Thymus (tissue), 11 donors: ENCODE measurements around the gene SPAG7. TPM values are rescaled to one million over a fixed set of nuclear protein-coding genes. Genes with fewer than 3 reads are reported as not detected.
"Not testable (repeated sequence)": the region's sequence is repeated elsewhere in the genome, so short reads cannot be mapped to it uniquely, and the experiment has no call there.

ENCODE experiments used
- DNase-seq, 9 donors: peaks; one replicate each; pipeline ENCODE4 v3.0.0-alpha.2; 2013; ENCODE audit warnings: low spot score in 9 of 9, low read depth in 6 of 9, missing footprints in 1 of 9
- H3K27ac ChIP-seq, 2 donors: one replicate each; pipeline ENCODE4 v1.5.1; 2013; ENCODE audit warnings: control low read depth in 1 of 2, low read depth in 1 of 2, low read length in 1 of 2, mild to moderate bottlenecking in 1 of 2, moderate library complexity in 1 of 2
- H3K27me3 ChIP-seq, 2 donors: one replicate each; pipeline ENCODE4 v1.5.1; 2013; ENCODE audit warnings: low read length in 1 of 2; ENCODE audit not compliant: control insufficient read depth in 2 of 2, insufficient read depth in 1 of 2
- H3K36me3 ChIP-seq, 2 donors: one replicate each; pipeline ENCODE4 v1.5.1; 2013; ENCODE audit warnings: low read length in 1 of 2, mild to moderate bottlenecking in 1 of 2, moderate library complexity in 1 of 2; ENCODE audit not compliant: control insufficient read depth in 2 of 2, insufficient read depth in 2 of 2
- H3K4me1 ChIP-seq, 2 donors: one replicate each; pipeline ENCODE4 v1.5.1; 2013; ENCODE audit warnings: low read length in 2 of 2; ENCODE audit not compliant: control insufficient read depth in 2 of 2, insufficient read depth in 2 of 2
- H3K4me3 ChIP-seq, 2 donors: one replicate each; pipeline ENCODE4 v1.5.1; 2013; ENCODE audit warnings: low read length in 2 of 2, control low read depth in 1 of 2, mild to moderate bottlenecking in 1 of 2
- H3K9me3 ChIP-seq, 2 donors: one replicate each; pipeline ENCODE4 v1.5.1; 2013; ENCODE audit warnings: low read length in 1 of 2, mild to moderate bottlenecking in 1 of 2; ENCODE audit not compliant: control insufficient read depth in 2 of 2, insufficient read depth in 1 of 2
- WGBS: extraction: QIAGEN DNeasy Blood & Tissue Kit; methylation state at CpG from one replicate; pipeline ENCODE4 v1.1.7; 2013; 5-methylcytosine and 5-hydroxymethylcytosine counted together
- polyA plus RNA-seq: library from polyadenylated mRNA; stranded (reverse); fragments of 200-250 nt; gene quantifications from one replicate; pipeline ENCODE4 v1.2.3, GENCODE V29; 2013
- total RNA-seq: library from RNA; stranded (reverse); fragments of 120-200 nt; gene quantifications from one replicate; pipeline ENCODE4 v1.2.4, GENCODE V29; 2013
- donor health status: healthy.

The SPAG7 gene
- total and polyA plus RNA-seq, 2 donors: 60.9 to 98.8 TPM

- Histone ChIP-seq H3K4me1 (no peaks in the 10 kb centered on the region), H3K27me3 (no peaks in the 10 kb centered on the region), H3K36me3 (no peaks in the 10 kb centered on the region), H3K27ac (no peak overlapping the region), H3K4me3 (no peak overlapping the region), H3K9me3 (no peaks in the 10 kb centered on the region)
- WGBS: 96% methylated on average over 10 of the region's 10 CpGs
- DNase-seq: no peak
Observed at GRCh38 chr17:4920351-4921048, 47.1 kb downstream of the SPAG7 start.

GRCh38 chr17:4919511-4920047 lies 48.0 kb downstream of the SPAG7 start:
- no peaks in the 10 kb centered on the region for H3K4me1 ChIP-seq
- no peak overlapping the region for H3K27ac ChIP-seq
- no peak overlapping the region for H3K4me3 ChIP-seq
- 94% methylated on average over 8 of the region's 8 CpGs for WGBS
- H3K36me3 ChIP-seq: no peaks in the 10 kb centered on the region
- H3K9me3 ChIP-seq: no peaks in the 10 kb centered on the region
- no peaks in the 10 kb centered on the region for H3K27me3 ChIP-seq
- no peak for DNase-seq

GRCh38 chr17:4914551-4914950 lies 53.1 kb downstream of the SPAG7 start:
- H3K4me3 ChIP-seq, H3K27me3 ChIP-seq, H3K4me1 ChIP-seq, DNase-seq, H3K27ac ChIP-seq, H3K9me3 ChIP-seq, H3K36me3 ChIP-seq: not testable (repeated sequence)
- WGBS: 95% methylated on average over 4 of the region's 4 CpGs

DNA sequence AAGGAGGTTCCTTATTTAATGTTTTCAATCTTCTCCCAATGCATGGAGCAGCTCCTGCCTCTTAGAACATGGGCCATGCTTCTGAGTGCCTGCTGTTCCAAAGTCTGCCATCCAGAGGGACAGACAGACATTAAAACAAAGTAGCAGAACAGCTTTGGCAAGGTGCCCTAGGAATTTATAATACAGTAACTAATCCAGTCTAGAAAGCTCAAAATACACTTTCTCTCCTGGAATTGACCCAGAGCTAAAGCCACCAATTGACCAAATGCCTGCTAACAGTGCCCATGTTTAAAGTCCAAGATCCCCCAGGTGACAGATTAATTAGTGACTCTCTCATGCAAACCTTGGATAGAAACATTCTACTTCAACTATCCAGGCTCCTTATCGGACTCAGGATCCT lies 53.6 kb downstream of the SPAG7 start:
- Histone ChIP-seq H3K36me3 (no peaks in the 10 kb centered on the region), H3K9me3 (no peaks in the 10 kb centered on the region), H3K4me3 (no peak overlapping the region), H3K4me1 (peaks cover 0 to 8% of the 10 kb centered on the region in 2 donors), H3K27me3 (no peaks in the 10 kb centered on the region), H3K27ac (no peak overlapping the region)
- DNase-seq: no peak
- WGBS: 97% methylated on average over 1 of the region's 1 CpG

Other genes with a start within 250 kb of the SPAG7 start
- gene MED11, start 236.4 kb downstream of the SPAG7 start, total RNA-seq: 28.1 TPM
- gene MED11, start 236.4 kb downstream of the SPAG7 start, polyA plus RNA-seq: 40.3 TPM
- gene ZMYND15, start 228.0 kb downstream of the SPAG7 start, total RNA-seq: 0.52 TPM
- 3.8 TPM for gene ZMYND15, start 228.0 kb downstream of the SPAG7 start, polyA plus RNA-seq
- 3.3 TPM for gene CXCL16, start 227.9 kb downstream of the SPAG7 start, total RNA-seq
- 32.9 TPM for gene CXCL16, start 227.9 kb downstream of the SPAG7 start, polyA plus RNA-seq
- not detected for gene TM4SF5, start 195.9 kb downstream of the SPAG7 start, total RNA-seq
- gene TM4SF5, start 195.9 kb downstream of the SPAG7 start, polyA plus RNA-seq: 0.14 TPM
- 2.7 TPM for gene VMO1, start 181.5 kb downstream of the SPAG7 start, total RNA-seq
- gene VMO1, start 181.5 kb downstream of the SPAG7 start, polyA plus RNA-seq: 30.6 TPM
- 0.14 TPM for gene GLTPD2, start 178.9 kb downstream of the SPAG7 start, total RNA-seq
- gene GLTPD2, start 178.9 kb downstream of the SPAG7 start, polyA plus RNA-seq: 0.16 TPM
- gene PSMB6, start 171.7 kb downstream of the SPAG7 start, total RNA-seq: 183 TPM
- gene PSMB6, start 171.7 kb downstream of the SPAG7 start, polyA plus RNA-seq: 122 TPM
- gene PLD2, start 160.7 kb downstream of the SPAG7 start, total RNA-seq: 14.5 TPM
- gene PLD2, start 160.7 kb downstream of the SPAG7 start, polyA plus RNA-seq: 30.7 TPM
- 10.2 TPM for gene MINK1, start 134.5 kb downstream of the SPAG7 start, total RNA-seq
- 83.8 TPM for gene MINK1, start 134.5 kb downstream of the SPAG7 start, polyA plus RNA-seq
- gene C17orf107, start 68.3 kb downstream of the SPAG7 start, total RNA-seq: 0.57 TPM
- 1.2 TPM for gene C17orf107, start 68.3 kb downstream of the SPAG7 start, polyA plus RNA-seq
- 0.24 TPM for gene CHRNE, start 64.7 kb downstream of the SPAG7 start, total RNA-seq
- gene CHRNE, start 64.7 kb downstream of the SPAG7 start, polyA plus RNA-seq: 1.9 TPM
- gene GP1BA, start 35.5 kb downstream of the SPAG7 start, total RNA-seq: 0.14 TPM
- gene GP1BA, start 35.5 kb downstream of the SPAG7 start, polyA plus RNA-seq: 0.09 TPM
- 46.7 TPM for gene SLC25A11, start 27.8 kb downstream of the SPAG7 start, total RNA-seq
- gene SLC25A11, start 27.8 kb downstream of the SPAG7 start, polyA plus RNA-seq: 30.9 TPM
- 73.0 TPM for gene RNF167, start 27.5 kb downstream of the SPAG7 start, total RNA-seq
- gene RNF167, start 27.5 kb downstream of the SPAG7 start, polyA plus RNA-seq: 189 TPM
- gene PFN1, start 19.3 kb downstream of the SPAG7 start, total RNA-seq: 635 TPM
- gene PFN1, start 19.3 kb downstream of the SPAG7 start, polyA plus RNA-seq: 727 TPM
- gene ENO3, start 16.7 kb downstream of the SPAG7 start, total RNA-seq: 12.4 TPM
- gene ENO3, start 16.7 kb downstream of the SPAG7 start, polyA plus RNA-seq: 25.7 TPM
- 2.8 TPM for gene CAMTA2, start 19.9 kb upstream of the SPAG7 start, total RNA-seq
- gene CAMTA2, start 19.9 kb upstream of the SPAG7 start, polyA plus RNA-seq: 51.5 TPM
- gene INCA1, start 29.7 kb upstream of the SPAG7 start, total RNA-seq: 0.24 TPM
- 1.5 TPM for gene INCA1, start 29.7 kb upstream of the SPAG7 start, polyA plus RNA-seq
- gene KIF1C, start 30.1 kb upstream of the SPAG7 start, total RNA-seq: 10.8 TPM
- gene KIF1C, start 30.1 kb upstream of the SPAG7 start, polyA plus RNA-seq: 15.4 TPM
- gene SLC52A1, start 67.6 kb upstream of the SPAG7 start, total RNA-seq: 0.80 TPM
- gene SLC52A1, start 67.6 kb upstream of the SPAG7 start, polyA plus RNA-seq: 0.96 TPM
- gene ZFP3, start 110.7 kb upstream of the SPAG7 start, total RNA-seq: 3.3 TPM
- 4.6 TPM for gene ZFP3, start 110.7 kb upstream of the SPAG7 start, polyA plus RNA-seq
- 9.5 TPM for gene ZNF232, start 144.1 kb upstream of the SPAG7 start, total RNA-seq
- 9.9 TPM for gene ZNF232, start 144.1 kb upstream of the SPAG7 start, polyA plus RNA-seq
- gene USP6, start 148.2 kb upstream of the SPAG7 start, total RNA-seq: 0.14 TPM
- 0.30 TPM for gene USP6, start 148.2 kb upstream of the SPAG7 start, polyA plus RNA-seq
- gene ZNF594, start 224.1 kb upstream of the SPAG7 start, total RNA-seq: 12.2 TPM
- 5.0 TPM for gene ZNF594, start 224.1 kb upstream of the SPAG7 start, polyA plus RNA-seq